Measurements from ENCODE around the gene ERMARD.

Gene ERMARD

GRCh38 chr6:169825558-169826225 is 74.3 kb downstream of the ERMARD start:
- DNase-seq (ENCODE audit: low read depth, low spot score) = no peak
- no CpG with 5 or more reads among the region's 12 CpGs for WGBS (ENCODE audit: insufficient coverage, insufficient read length)
- H3K27ac ChIP-seq (ENCODE audit: low read length) = no peak overlapping the region
- H3K36me3 ChIP-seq (ENCODE audit: control insufficient read depth, insufficient read depth, low read length) = no peaks in the 10 kb centered on the region
- H3K27me3 ChIP-seq (ENCODE audit: control insufficient read depth, insufficient read depth, low read length) = no peaks in the 10 kb centered on the region
- H3K4me3 ChIP-seq (ENCODE audit: low read length) = no peak overlapping the region
- no peaks in the 10 kb centered on the region for H3K4me1 ChIP-seq (ENCODE audit: control insufficient read depth, insufficient read depth, low read length)
- no peaks in the 10 kb centered on the region for H3K9me3 ChIP-seq (ENCODE audit: control insufficient read depth, insufficient read depth, low read length)

GRCh38 chr6:169826697-169827096 is 75.3 kb downstream of the ERMARD start:
- Histone ChIP-seq H3K9me3 (ENCODE audit: control insufficient read depth, insufficient read depth, low read length) (no peaks in the 10 kb centered on the region), H3K27ac (ENCODE audit: low read length) (no peak overlapping the region), H3K27me3 (ENCODE audit: control insufficient read depth, insufficient read depth, low read length) (no peaks in the 10 kb centered on the region), H3K4me3 (ENCODE audit: low read length) (no peak overlapping the region), H3K4me1 (ENCODE audit: control insufficient read depth, insufficient read depth, low read length) (no peaks in the 10 kb centered on the region), H3K36me3 (ENCODE audit: control insufficient read depth, insufficient read depth, low read length) (no peaks in the 10 kb centered on the region)
- no peak for DNase-seq (ENCODE audit: low read depth, low spot score)

GRCh38 chr6:169827290-169827717 is 75.9 kb downstream of the ERMARD start:
- no peaks in the 10 kb centered on the region for H3K9me3 ChIP-seq (ENCODE audit: control insufficient read depth, insufficient read depth, low read length)
- WGBS (ENCODE audit: insufficient coverage, insufficient read length) = no CpG with 5 or more reads among the region's 12 CpGs
- DNase-seq (ENCODE audit: low read depth, low spot score) = no peak

GRCh38 chr6:169828176-169828575 is 76.8 kb downstream of the ERMARD start:
- DNase-seq (ENCODE audit: low read depth, low spot score) = no peak
- no peaks in the 10 kb centered on the region for H3K4me1 ChIP-seq (ENCODE audit: control insufficient read depth, insufficient read depth, low read length)
- no peaks in the 10 kb centered on the region for H3K9me3 ChIP-seq (ENCODE audit: control insufficient read depth, insufficient read depth, low read length)
- no CpG with 5 or more reads among the region's 13 CpGs for WGBS (ENCODE audit: insufficient coverage, insufficient read length)
- no peak overlapping the region for H3K27ac ChIP-seq (ENCODE audit: low read length)
- no peaks in the 10 kb centered on the region for H3K27me3 ChIP-seq (ENCODE audit: control insufficient read depth, insufficient read depth, low read length)
- no peak overlapping the region for H3K4me3 ChIP-seq (ENCODE audit: low read length)
- H3K36me3 ChIP-seq (ENCODE audit: control insufficient read depth, insufficient read depth, low read length) = no peaks in the 10 kb centered on the region

More at GRCh38 chr6:169827290-169827717, 75.9 kb downstream of the ERMARD start:
- no peaks in the 10 kb centered on the region for H3K27me3 ChIP-seq (ENCODE audit: control insufficient read depth, insufficient read depth, low read length)
- H3K4me1 ChIP-seq (ENCODE audit: control insufficient read depth, insufficient read depth, low read length) = no peaks in the 10 kb centered on the region
- H3K4me3 ChIP-seq (ENCODE audit: low read length) = no peak overlapping the region
- H3K36me3 ChIP-seq (ENCODE audit: control insufficient read depth, insufficient read depth, low read length) = no peaks in the 10 kb centered on the region
- no peak overlapping the region for H3K27ac ChIP-seq (ENCODE audit: low read length)

GRCh38 chr6:169829786-169830185 is 78.4 kb downstream of the ERMARD start:
- no peak for DNase-seq (ENCODE audit: low read depth, low spot score)
- H3K9me3 ChIP-seq (ENCODE audit: control insufficient read depth, insufficient read depth, low read length) = no peaks in the 10 kb centered on the region
- H3K4me1 ChIP-seq (ENCODE audit: control insufficient read depth, insufficient read depth, low read length) = no peaks in the 10 kb centered on the region
- no peak overlapping the region for H3K27ac ChIP-seq (ENCODE audit: low read length)
- no peaks in the 10 kb centered on the region for H3K27me3 ChIP-seq (ENCODE audit: control insufficient read depth, insufficient read depth, low read length)
- WGBS (ENCODE audit: insufficient coverage, insufficient read length) = no CpG with 5 or more reads among the region's 4 CpGs
- no peak overlapping the region for H3K4me3 ChIP-seq (ENCODE audit: low read length)
- H3K36me3 ChIP-seq (ENCODE audit: control insufficient read depth, insufficient read depth, low read length) = no peaks in the 10 kb centered on the region

GRCh38 chr6:169830876-169831275 is 79.5 kb downstream of the ERMARD start:
- no peak for DNase-seq (ENCODE audit: low read depth, low spot score)
- Histone ChIP-seq H3K27me3 (ENCODE audit: control insufficient read depth, insufficient read depth, low read length) (no peaks in the 10 kb centered on the region), H3K36me3 (ENCODE audit: control insufficient read depth, insufficient read depth, low read length) (no peaks in the 10 kb centered on the region), H3K4me1 (ENCODE audit: control insufficient read depth, insufficient read depth, low read length) (no peaks in the 10 kb centered on the region), H3K27ac (ENCODE audit: low read length) (no peak overlapping the region), H3K4me3 (ENCODE audit: low read length) (no peak overlapping the region), H3K9me3 (ENCODE audit: control insufficient read depth, insufficient read depth, low read length) (no peaks in the 10 kb centered on the region)
- WGBS (ENCODE audit: insufficient coverage, insufficient read length) = no CpG with 5 or more reads among the region's 12 CpGs
